Uterus (tissue), 2 donors: ENCODE data around the gene GNG4.

Experiments
- POLR2A ChIP-seq, 2 donors: fragments of 450-650 bp; IDR thresholded peaks; one replicate each; pipeline ENCODE4 v1.6.1; 2016; ENCODE audit warnings: antibody characterized with exemption in 2 of 2, mild to moderate bottlenecking in 1 of 2, moderate library complexity in 1 of 2
- TF ChIP-seq, protein P1 (sequence below), 4 experiments: fragments of 200-600 bp in 2 of 4; fragments of 450-650 bp in 2 of 4; sonication (generic) in 2 of 4; IDR thresholded peaks; one replicate each; pipeline ENCODE4 v1.5.1; 2016 to 2019; ENCODE audit warnings: antibody characterized with exemption in 4 of 4, mild to moderate bottlenecking in 2 of 4, moderate library complexity in 1 of 4

DNA sequence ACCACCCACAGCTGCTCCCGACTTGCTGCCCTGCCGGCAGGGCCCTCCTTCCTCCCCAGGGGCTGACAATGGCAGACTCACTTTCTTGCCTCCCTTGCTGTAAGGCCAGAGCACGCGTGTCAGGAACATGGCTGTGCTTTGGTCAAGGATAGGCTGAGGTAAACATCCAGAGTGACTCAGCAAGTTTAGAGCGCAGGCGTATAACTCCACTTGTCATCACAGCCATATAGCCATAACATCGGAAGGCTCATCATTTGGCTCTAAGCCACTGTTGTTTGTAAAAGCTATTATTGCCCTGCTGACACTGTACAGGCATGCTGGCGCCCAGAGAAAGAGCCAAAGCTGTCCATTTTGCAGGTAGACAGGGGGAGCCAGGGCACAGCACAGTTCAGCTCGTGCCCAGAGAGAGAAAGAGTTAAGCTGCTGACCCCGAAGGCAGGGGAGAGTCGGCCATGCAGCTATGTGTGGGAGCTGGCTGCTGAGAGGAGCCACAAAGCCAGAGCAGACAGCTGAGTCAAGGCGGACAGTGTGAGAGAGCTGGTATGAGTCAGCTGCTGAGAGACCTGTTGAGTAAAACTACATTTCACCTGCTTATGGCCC, 60.6 kb downstream of the GNG4 start:
- TF ChIP-seq, protein P1, sequence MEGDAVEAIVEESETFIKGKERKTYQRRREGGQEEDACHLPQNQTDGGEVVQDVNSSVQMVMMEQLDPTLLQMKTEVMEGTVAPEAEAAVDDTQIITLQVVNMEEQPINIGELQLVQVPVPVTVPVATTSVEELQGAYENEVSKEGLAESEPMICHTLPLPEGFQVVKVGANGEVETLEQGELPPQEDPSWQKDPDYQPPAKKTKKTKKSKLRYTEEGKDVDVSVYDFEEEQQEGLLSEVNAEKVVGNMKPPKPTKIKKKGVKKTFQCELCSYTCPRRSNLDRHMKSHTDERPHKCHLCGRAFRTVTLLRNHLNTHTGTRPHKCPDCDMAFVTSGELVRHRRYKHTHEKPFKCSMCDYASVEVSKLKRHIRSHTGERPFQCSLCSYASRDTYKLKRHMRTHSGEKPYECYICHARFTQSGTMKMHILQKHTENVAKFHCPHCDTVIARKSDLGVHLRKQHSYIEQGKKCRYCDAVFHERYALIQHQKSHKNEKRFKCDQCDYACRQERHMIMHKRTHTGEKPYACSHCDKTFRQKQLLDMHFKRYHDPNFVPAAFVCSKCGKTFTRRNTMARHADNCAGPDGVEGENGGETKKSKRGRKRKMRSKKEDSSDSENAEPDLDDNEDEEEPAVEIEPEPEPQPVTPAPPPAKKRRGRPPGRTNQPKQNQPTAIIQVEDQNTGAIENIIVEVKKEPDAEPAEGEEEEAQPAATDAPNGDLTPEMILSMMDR (IDR thresholded peaks at IDR 0.05), result no peak
- TF ChIP-seq POLR2A (IDR thresholded peaks at IDR 0.05), result no peak
